Endothelial cell of umbilical vein (primary cell): ENCODE measurements around the gene TMEM151A. TPM values are rescaled to one million over a fixed set of nuclear protein-coding genes. Genes with fewer than 3 reads are reported as not detected.
"Not testable (repeated sequence)": the region's sequence is repeated elsewhere in the genome, so short reads cannot be mapped to it uniquely, and the experiment has no call there.

Experiments used
- BruUV-seq: library from RNA; stranded (reverse); fragments of 400-500 nt; replicated peaks from 2 replicates; lab custom pipeline; 2021; lab: Mats Ljungman, UMichigan
- CTCF ChIA-PET: fragments of 300-600, 350-600 bp; sonication (Branson Sonifier 250); formaldehyde crosslinking; loops from one replicate; lab custom pipeline; 2021; ENCODE audit warnings: antibody characterized with exemption, inconsistent platforms; lab: Charles Lee
- POLR2A ChIA-PET: fragments of 300-600, 350-600 bp; sonication (Branson Sonifier 250); formaldehyde crosslinking; loops from one replicate; lab custom pipeline; 2021; ENCODE audit warnings: antibody characterized with exemption, inconsistent platforms; lab: Charles Lee
- DNase-seq: peaks from one replicate; pipeline ENCODE4 v3.0.0-alpha.2; 2011; ENCODE audit warnings: low read depth, low spot score
- FAIRE-seq: peaks from 2 replicates; lab custom pipeline; 2011; peaks lifted over from hg19 to GRCh38; lab: Jason Lieb, UNC
- H2AFZ ChIP-seq: 2 replicates; pipeline ENCODE4 v1.6.0; 2012; ENCODE audit warnings: low read depth, low read length, control low read depth, inconsistent platforms
- H3K27ac ChIP-seq: 2 replicates; pipeline ENCODE4 v1.5.1; 2011; ENCODE audit warnings: low read depth, mild to moderate bottlenecking, control low read depth, low read length, moderate library complexity; ENCODE audit not compliant: insufficient read depth
- H3K27me3 ChIP-seq, 2 experiments: 2 replicates each; pipeline versions ENCODE4 v1.6.0 to v1.6.1; 2011; ENCODE audit warnings: low read length in 2 of 2, mixed read lengths in 1 of 2; ENCODE audit not compliant: control insufficient read depth in 2 of 2, insufficient read depth in 2 of 2
- H3K36me3 ChIP-seq, 2 experiments: 2 replicates in 1 of 2; 3 replicates in 1 of 2; pipeline ENCODE4 v1.5.1; 2011; ENCODE audit warnings: low read length in 2 of 2, mild to moderate bottlenecking in 1 of 2, moderate library complexity in 1 of 2; ENCODE audit not compliant: control insufficient read depth in 2 of 2, insufficient read depth in 2 of 2; ENCODE audit errors: extremely low read depth in 1 of 2
- H3K4me1 ChIP-seq: 3 replicates; pipeline ENCODE4 v1.5.1; 2011; ENCODE audit warnings: mild to moderate bottlenecking, low read length; ENCODE audit not compliant: control insufficient read depth, insufficient read depth; ENCODE audit errors: extremely low read depth
- H3K4me2 ChIP-seq: 2 replicates; pipeline ENCODE4 v1.6.1; 2011; ENCODE audit warnings: low read length, control low read depth, mixed read lengths; ENCODE audit not compliant: insufficient read depth
- H3K4me3 ChIP-seq, 3 experiments: fragments of 200-600 bp in 1 of 3; sonication (generic), shearing (Covaris generic) in 1 of 3; replicated peaks in 1 of 3; 2 replicates each; pipeline ENCODE4 v1.5.1; 2011 to 2016; ENCODE audit warnings: control low read depth in 3 of 3, low read length in 3 of 3, mild to moderate bottlenecking in 2 of 3, inconsistent platforms in 1 of 3, low read depth in 1 of 3, moderate library complexity in 1 of 3; ENCODE audit not compliant: insufficient read depth in 1 of 3
- H3K79me2 ChIP-seq: 2 replicates; pipeline ENCODE4 v1.6.0; 2012; ENCODE audit warnings: low read length, inconsistent platforms; ENCODE audit not compliant: control insufficient read depth, insufficient read depth
- H3K9ac ChIP-seq: replicated peaks from 2 replicates; pipeline ENCODE3; 2011; ENCODE audit warnings: low read length, control low read depth; ENCODE audit not compliant: insufficient read depth; ENCODE audit errors: extremely low read depth
- H3K9me1 ChIP-seq: replicated peaks from 3 replicates; pipeline ENCODE4 v1.6.0; 2011; ENCODE audit warnings: mild to moderate bottlenecking, low read length; ENCODE audit not compliant: control insufficient read depth, insufficient read depth; ENCODE audit errors: extremely low read depth
- H3K9me3 ChIP-seq: replicated peaks from 2 replicates; pipeline ENCODE4 v1.5.1; 2012; ENCODE audit warnings: low read length, inconsistent platforms; ENCODE audit not compliant: control insufficient read depth, insufficient read depth
- H4K20me1 ChIP-seq: replicated peaks from 2 replicates; pipeline ENCODE3; 2011; ENCODE audit warnings: mild to moderate bottlenecking, low read length; ENCODE audit not compliant: control insufficient read depth, insufficient read depth; ENCODE audit errors: extremely low read depth
- CTCF ChIP-seq, 2 donors: IDR thresholded peaks; 1 replicate in 1 of 2; 2 replicates in 1 of 2; pipeline ENCODE4 v1.5.1; 2011; ENCODE audit warnings: low read length in 2 of 2, mild to moderate bottlenecking in 2 of 2, moderate library complexity in 2 of 2, control low read depth in 1 of 2, inconsistent platforms in 1 of 2, low read depth in 1 of 2; ENCODE audit not compliant: insufficient read depth in 1 of 2; ENCODE audit errors: extremely low read depth in 1 of 2
- EZH2 ChIP-seq: IDR thresholded peaks from 2 replicates; pipeline ENCODE4 v1.6.1; 2012; ENCODE audit warnings: borderline replicate concordance, low read depth, mild to moderate bottlenecking, moderate library complexity, low read length, inconsistent platforms; ENCODE audit not compliant: severe bottlenecking
- FOS ChIP-seq: IDR thresholded peaks from 2 replicates; pipeline ENCODE4 v1.6.1; 2011; ENCODE audit warnings: mild to moderate bottlenecking, low read length, moderate library complexity, borderline replicate concordance; ENCODE audit not compliant: insufficient read depth
- GATA2 ChIP-seq: IDR thresholded peaks from 2 replicates; pipeline ENCODE4 v1.7.0; 2011; ENCODE audit warnings: low read depth, mild to moderate bottlenecking, moderate library complexity, mixed read lengths, low read length; ENCODE audit not compliant: insufficient read length, insufficient read depth
- JUN ChIP-seq: IDR thresholded peaks from 2 replicates; pipeline ENCODE4 v1.6.1; 2011; ENCODE audit warnings: borderline replicate concordance, low read depth; ENCODE audit not compliant: insufficient read length, insufficient read depth
- MAX ChIP-seq: IDR thresholded peaks from 2 replicates; pipeline ENCODE4 v1.6.1; 2011; ENCODE audit not compliant: insufficient read depth, insufficient read length
- MYC ChIP-seq: IDR thresholded peaks from one replicate; pipeline ENCODE4 v1.6.1; 2011; ENCODE audit warnings: mild to moderate bottlenecking, low read depth, low read length
- POLR2A ChIP-seq: IDR thresholded peaks from 2 replicates; pipeline ENCODE4 v1.6.1; 2012; ENCODE audit warnings: low read depth, mild to moderate bottlenecking, control low read depth, low read length
- POLR2AphosphoS5 ChIP-seq: IDR thresholded peaks from 2 replicates; pipeline ENCODE4 v1.6.1; 2012; ENCODE audit warnings: low read depth, mild to moderate bottlenecking, control low read depth, low read length, moderate library complexity; ENCODE audit not compliant: insufficient read depth
- dilution Hi-C: fragments of 300-500 bp; cut with MboI; formaldehyde crosslinking; loops from one replicate; pipeline ENCODE4 v1.15.0; 2019; ENCODE audit warnings: low sequenced_read_pairs; ENCODE audit not compliant: extremely low pct_ligation_motif_present
- intact Hi-C: fragments of 100-400 bp; cut with micrococcal nuclease; formaldehyde crosslinking; loops from one replicate; pipeline ENCODE4 v1.10.0; 2022
- polyA plus RNA-seq, 4 experiments: library from polyadenylated mRNA; depleted of rRNA in 3 of 4; stranded (reverse) in 3 of 4; unstranded in 1 of 4; fragments of >200 nt; gene quantifications; 2 replicates each; pipeline versions ENCODE4 v1.2.1 to v1.2.3, GENCODE V29; 2011 to 2012; ENCODE audit warnings: missing spikeins in 1 of 4
- total RNA-seq: library from RNA; stranded (reverse); gene quantifications from 2 replicates; pipeline ENCODE4 v1.2.3, GENCODE V29; 2021

The TMEM151A gene
- total and polyA plus RNA-seq, 2 donors (not counting 3 experiments of a cell fraction or from before 2014, with no cell fraction given), result not detected

- BruUV-seq, H3K4me2 ChIP-seq, H3K27ac ChIP-seq, H3K9me3 ChIP-seq, intact Hi-C loops, H3K27me3 ChIP-seq, H3K79me2 ChIP-seq, H4K20me1 ChIP-seq, H3K4me1 ChIP-seq, CTCF ChIA-PET, dilution Hi-C loops, FAIRE-seq, DNase-seq, H3K9me1 ChIP-seq, H3K4me3 ChIP-seq, POLR2A ChIA-PET, H3K9ac ChIP-seq, H3K36me3 ChIP-seq, H2AFZ ChIP-seq: not testable (repeated sequence)
These were observed 28.6 kb downstream of the TMEM151A start for GRCh38 chr11:66320289-66320688.

GRCh38 chr11:66320748-66321147 is 29.1 kb downstream of the TMEM151A start:
- H3K27me3 ChIP-seq, DNase-seq, H4K20me1 ChIP-seq, H3K79me2 ChIP-seq, H3K4me2 ChIP-seq, BruUV-seq, H3K27ac ChIP-seq, H3K9me3 ChIP-seq, intact Hi-C loops, FAIRE-seq, H3K4me1 ChIP-seq, H2AFZ ChIP-seq, H3K9ac ChIP-seq, H3K9me1 ChIP-seq, H3K4me3 ChIP-seq, dilution Hi-C loops, POLR2A ChIA-PET, CTCF ChIA-PET, H3K36me3 ChIP-seq: not testable (repeated sequence)

- ChIA-PET CTCF (interaction anchor here (0.6 to 2.0 kb wide), 2 partner anchors 9 to 706 kb away, joined by 4 to 24 read pairs; no protein-coding TSS in a partner anchor), POLR2A (no interaction called here)
- H3K4me1 ChIP-seq, result no peaks in the 10 kb centered on the region
- no peaks in the 10 kb centered on the region for H3K9me1 ChIP-seq
- H3K79me2 ChIP-seq, result no peaks in the 10 kb centered on the region
- no peak overlapping the region for H3K27ac ChIP-seq
- intact Hi-C loops (no loop called here), dilution Hi-C loops (no loop called here)
- no peak overlapping the region for H2AFZ ChIP-seq
- peaks cover 5 to 7% of the 10 kb centered on the region in 2 experiments for H3K27me3 ChIP-seq
- DNase-seq (no peak), FAIRE-seq (no peak)
- H3K4me3 ChIP-seq, result no peak overlapping the region
- no peak for TF ChIP-seq FOS
- TF ChIP-seq GATA2, result no peak
- no peak for TF ChIP-seq JUN
- no peak for TF ChIP-seq EZH2
- no peak for TF ChIP-seq MYC
- no peak for TF ChIP-seq POLR2AphosphoS5
- no peak for TF ChIP-seq MAX
- TF ChIP-seq POLR2A, result no peak
- no peak for TF ChIP-seq CTCF (IDR thresholded peaks at IDR 0.05; ENCODE audit: extremely low read depth in 1 of 2, insufficient read depth in 1 of 2, low read depth in 1 of 2, low read length in 2 of 2)
- no peaks in the 10 kb centered on the region for H3K9me3 ChIP-seq
- no peaks in the 10 kb centered on the region for H3K36me3 ChIP-seq
- H3K9ac ChIP-seq, result no peak overlapping the region
- no peaks in the 10 kb centered on the region for H4K20me1 ChIP-seq
- no peak overlapping the region for H3K4me2 ChIP-seq
- BruUV-seq, result no TSS peak
These were observed 29.9 kb downstream of the TMEM151A start for GRCh38 chr11:66321606-66322005.
